ENCODE data around the gene CAPN1.
A peak's percentile ranks its signal among the peaks of the same experiment; 100 is the strongest.

Gene CAPN1

DNA sequence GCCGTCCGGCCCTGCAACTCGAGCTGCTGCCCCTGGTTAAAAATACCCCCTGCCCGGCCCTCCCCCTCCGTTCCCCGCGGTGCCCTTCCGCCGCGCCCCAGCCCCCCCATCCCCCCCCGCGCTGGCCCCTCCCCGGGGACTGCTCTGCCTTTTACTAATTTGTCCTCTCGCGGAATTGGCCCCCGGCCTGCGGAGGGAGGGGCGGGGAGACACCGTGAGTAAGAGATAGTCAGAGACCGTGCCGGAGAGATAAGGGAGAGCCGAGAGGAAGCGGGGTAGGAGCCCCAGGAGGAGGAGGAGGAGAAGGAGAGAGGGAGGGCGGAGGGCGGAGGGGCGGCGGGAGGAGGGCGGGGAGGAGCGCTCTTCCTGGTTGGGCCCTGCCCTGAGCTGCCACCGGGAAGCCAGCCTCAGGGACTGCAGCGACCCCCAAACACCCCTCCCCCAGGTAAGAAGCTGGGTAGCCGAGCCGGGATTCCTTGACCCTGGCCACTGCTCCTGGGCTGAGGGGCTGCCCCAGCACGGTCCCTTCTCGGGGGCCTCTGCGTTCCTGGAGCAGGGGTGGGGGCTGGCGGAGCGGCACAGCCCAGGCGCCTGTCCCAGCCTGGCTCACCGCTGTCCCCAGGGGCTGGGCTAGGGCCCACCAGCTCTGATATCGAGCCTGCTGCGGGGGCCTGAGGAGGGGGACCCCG lies at the start of gene CAPN1:
Gene CAPN1 (plus strand): TSS at position 360 of the 689 bp plus-strand sequence. CDS start 774 bp downstream, outside the sequence.
- peak; percentile 76 for DNase-seq (ENCODE audit: low read depth)
- TF ChIP-seq, protein P1, sequence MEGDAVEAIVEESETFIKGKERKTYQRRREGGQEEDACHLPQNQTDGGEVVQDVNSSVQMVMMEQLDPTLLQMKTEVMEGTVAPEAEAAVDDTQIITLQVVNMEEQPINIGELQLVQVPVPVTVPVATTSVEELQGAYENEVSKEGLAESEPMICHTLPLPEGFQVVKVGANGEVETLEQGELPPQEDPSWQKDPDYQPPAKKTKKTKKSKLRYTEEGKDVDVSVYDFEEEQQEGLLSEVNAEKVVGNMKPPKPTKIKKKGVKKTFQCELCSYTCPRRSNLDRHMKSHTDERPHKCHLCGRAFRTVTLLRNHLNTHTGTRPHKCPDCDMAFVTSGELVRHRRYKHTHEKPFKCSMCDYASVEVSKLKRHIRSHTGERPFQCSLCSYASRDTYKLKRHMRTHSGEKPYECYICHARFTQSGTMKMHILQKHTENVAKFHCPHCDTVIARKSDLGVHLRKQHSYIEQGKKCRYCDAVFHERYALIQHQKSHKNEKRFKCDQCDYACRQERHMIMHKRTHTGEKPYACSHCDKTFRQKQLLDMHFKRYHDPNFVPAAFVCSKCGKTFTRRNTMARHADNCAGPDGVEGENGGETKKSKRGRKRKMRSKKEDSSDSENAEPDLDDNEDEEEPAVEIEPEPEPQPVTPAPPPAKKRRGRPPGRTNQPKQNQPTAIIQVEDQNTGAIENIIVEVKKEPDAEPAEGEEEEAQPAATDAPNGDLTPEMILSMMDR (conservative IDR thresholded peaks at IDR 0.05; ENCODE audit: low read length) = no peak
- H3K4me3 ChIP-seq (ENCODE audit: low read length) = peak within 1 kb of the TSS; percentile 91

DNA sequence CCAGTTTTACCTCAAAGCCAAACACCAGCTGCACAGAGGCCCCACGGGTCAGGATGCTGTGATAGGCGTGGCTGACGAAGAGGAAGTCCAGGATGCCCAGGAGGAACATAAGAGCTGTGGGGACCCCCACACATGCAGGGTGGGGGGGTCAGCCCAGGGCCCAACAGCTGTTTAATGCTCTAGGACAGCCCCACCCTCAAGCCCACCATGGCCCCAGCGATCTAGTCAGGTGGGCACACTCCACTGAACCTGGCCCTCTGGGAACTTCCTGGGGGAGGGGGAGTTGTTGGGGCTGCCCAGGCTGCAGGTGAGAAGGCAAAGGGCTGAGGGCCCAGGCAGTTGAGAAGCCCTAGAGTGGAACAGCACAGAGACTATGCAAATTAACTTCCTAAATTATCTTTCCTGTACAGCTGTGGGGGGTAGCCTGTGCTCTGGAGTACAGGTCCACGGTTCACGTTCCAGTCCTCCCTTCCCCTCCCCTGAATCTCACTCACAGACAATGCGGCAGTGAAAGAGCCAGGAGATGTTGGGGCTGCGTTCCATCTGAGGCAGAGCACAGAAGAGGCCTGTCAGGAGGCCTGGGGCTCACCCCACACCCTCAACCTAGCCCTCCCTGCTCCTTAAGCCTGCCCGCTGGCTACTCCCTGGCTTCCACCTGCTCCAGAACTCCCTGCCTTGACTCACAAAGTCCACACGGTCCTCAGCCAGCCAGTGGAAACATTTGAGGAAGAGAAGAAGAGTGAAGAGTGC lies 49.3 kb upstream of the CAPN1 start:
- TF ChIP-seq, protein P1 (conservative IDR thresholded peaks at IDR 0.05; ENCODE audit: low read length) = no peak
- H3K4me3 ChIP-seq (ENCODE audit: low read length) = peak overlapping the region; percentile 94
- DNase-seq (ENCODE audit: low read depth) = no peak

DNA sequence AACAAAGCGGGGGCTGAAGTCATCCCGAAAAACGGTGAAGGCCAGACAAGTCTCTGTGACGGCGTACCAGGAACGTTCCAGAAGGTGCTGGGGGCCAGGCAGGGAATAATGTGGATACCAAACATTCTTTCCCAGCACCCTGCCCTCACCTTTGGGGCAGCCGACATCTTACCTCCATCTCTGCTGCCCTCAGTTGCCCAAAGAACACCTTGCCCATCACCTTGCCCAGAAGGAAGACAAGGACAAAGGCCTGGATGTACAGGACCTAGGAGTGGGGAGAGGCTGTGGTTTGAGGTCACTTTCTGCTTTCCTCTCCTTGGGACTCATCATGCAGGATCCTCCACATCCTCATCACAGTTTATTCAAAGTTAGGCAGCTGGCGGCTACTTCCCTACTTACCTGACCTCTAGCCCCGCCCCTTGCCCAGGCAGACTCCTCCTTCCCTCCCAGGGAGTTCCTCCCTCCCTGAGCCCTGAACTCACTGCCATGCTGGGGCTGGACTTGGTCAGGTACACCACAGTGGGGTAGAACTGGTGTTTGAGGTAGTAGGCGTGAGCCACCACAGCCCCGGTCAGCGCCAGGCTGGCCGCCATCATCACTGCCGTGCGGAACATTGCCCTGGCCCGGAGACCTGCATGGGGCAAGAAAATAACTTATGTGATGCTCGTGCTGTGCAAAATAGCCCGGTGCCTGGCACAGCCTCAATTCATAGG lies 48.6 kb upstream of the CAPN1 start:
- TF ChIP-seq, protein P1 (conservative IDR thresholded peaks at IDR 0.05; ENCODE audit: low read length) = no peak
- DNase-seq (ENCODE audit: low read depth) = no peak
- H3K4me3 ChIP-seq (ENCODE audit: low read length) = peak overlapping the region; percentile 94

DNA sequence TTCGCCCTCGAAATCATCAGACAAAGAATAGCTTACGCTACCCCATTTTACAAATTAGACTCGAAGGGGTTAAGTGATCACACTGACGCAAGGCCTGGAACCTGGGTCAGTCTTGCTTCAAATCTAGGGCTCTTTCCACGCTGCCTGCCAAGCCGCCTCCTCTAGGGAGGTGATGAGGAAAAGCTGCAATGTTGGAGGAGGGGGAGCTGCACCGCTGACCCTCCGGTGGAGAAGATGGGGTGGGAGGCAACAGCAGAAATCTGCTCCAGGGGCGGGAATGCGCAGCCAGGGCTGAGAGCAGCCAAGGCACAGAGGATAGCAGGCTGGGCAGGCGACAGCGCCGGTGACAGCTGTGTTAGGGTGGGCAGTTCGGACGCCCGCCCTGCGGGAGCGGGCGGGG lies 48.0 kb upstream of the CAPN1 start:
- TF ChIP-seq, protein P1 (conservative IDR thresholded peaks at IDR 0.05; ENCODE audit: low read length) = no peak
- peak overlapping the region; percentile 94 for H3K4me3 ChIP-seq (ENCODE audit: low read length)
- no peak for DNase-seq (ENCODE audit: low read depth)

DNA sequence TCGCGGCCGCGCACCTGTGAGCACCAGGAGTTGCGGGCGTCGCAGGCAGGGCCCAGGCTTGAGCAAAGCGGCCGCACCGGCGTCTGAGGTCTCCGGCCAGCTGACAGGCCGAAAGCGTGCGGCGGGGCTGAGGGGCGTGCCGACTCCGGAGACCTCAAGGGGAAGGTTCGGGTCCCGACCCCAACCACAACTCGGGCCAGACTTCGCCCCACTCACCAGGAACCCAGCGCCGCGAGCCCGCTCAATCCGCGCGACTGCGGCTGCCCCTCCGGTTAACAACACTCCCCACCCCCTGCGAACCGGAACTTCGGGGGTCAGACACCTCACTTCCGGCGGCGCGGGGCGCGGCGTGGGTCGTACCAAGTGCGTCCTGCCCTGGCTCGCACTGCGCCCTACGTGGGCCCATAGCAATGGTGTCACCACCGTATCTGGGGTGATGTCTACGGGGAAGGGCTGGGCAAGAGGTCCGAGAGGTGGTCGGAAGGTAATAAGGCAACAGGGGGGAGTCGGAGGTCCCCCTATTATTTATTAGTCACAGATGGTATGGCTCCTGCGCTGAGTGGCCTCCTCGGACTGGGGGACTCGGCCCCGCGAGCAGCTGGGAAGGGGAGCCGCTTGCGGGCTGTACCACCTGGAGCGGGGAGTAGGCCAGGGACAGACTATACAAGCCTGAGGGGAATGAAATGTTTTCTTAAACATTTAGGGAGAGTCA lies 47.3 kb upstream of the CAPN1 start, which contains the start of gene SYVN1:
Gene SYVN1 (minus strand): TSS at position 280 of the 712 bp plus-strand sequence. CDS start 918 bp downstream, outside the sequence.
- TF ChIP-seq, protein P1 (conservative IDR thresholded peaks at IDR 0.05; ENCODE audit: low read length) = no peak
- DNase-seq (ENCODE audit: low read depth) = peak; percentile 86
- peak within 1 kb of the TSS; percentile 94 for H3K4me3 ChIP-seq (ENCODE audit: low read length)

DNA sequence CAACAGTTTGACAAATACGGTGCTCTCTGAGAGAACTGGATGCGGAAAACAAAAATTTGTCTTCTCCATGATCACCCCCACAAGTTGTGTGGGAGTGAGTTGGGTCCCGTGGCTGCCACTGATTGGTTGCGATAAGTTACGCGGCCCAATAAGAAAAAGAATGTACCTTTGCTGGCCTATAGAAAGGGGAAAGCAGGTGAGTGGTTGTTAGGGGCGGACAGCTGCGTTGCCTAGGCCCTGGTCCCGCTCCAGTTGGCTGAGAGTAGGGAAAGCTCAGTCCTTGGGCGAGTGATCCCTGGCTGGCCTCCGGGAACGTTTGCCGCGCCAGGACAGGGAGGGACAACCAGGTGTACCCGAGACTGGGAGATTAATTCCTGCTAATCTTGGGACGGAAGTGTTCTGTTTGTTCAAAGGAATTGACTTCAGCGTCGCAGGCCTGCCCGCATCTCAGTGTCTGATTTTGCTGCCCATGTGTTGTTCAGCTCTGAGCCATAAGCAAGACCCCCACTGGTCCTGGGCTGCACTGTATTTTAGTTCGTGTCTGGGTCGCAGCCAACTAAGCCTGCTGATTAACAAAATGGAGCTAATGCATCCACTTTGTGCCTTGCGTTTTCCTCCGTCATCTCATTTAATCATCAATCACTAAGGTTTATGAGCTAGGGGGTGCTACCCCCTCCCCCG lies 46.6 kb upstream of the CAPN1 start:
- TF ChIP-seq, protein P1 (conservative IDR thresholded peaks at IDR 0.05; ENCODE audit: low read length) = no peak
- peak overlapping the region; percentile 94 for H3K4me3 ChIP-seq (ENCODE audit: low read length)
- peak; percentile 96 for DNase-seq (ENCODE audit: low read depth)
